ENCODE data around the gene TBX6. TPM values are rescaled to one million over a fixed set of nuclear protein-coding genes. Genes with fewer than 3 reads are reported as not detected.

The TBX6 gene
- total RNA-seq, 1 experiment from 2014 or later: not detected

DNA sequence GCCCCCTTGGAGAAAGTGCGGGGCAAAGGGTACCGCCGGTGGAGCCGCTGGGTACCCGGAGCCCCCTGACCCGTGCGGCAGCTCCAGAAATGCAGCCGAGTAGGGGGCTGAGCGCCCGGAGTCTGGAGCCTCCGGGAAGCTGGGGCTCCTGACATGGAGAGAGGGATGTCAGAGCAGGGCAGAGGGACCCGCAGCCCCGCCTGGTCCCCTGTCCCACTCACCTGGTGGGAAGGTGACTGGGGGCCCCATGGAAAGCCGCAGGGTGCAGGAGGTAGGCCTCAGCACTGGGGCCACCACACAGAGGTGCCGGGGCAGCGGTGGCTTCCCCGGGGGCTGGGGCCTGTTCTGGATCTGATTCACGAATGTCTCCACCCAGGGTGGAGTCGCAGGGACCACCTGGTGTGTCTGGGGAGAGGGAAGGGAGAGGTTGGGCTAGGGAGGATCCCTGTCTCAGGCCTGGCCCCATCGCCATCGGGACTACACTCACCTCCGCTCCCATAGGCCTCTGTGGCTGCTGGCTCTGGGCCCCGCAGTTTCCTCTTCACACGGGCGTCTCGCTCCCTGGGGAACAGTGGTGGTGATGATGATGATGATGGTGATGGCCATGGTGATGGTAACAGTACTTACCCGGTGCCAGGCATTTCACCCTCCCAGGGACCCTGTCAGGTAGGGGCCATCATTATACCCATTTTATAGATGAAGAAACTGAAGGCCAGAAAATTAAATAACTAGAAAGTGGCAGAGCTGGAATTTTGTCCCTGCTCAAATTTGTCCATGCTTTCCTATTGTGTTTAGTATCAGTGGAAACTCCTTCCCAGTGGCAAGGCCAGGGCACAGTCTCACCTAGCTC is 5.2 kb downstream of the TBX6 start:
- DNase-seq (ENCODE audit: low spot score): no peak

- DNase-seq (ENCODE audit: low spot score): no peak
Observed at GRCh38 chr16:30085820-30086219, 5.9 kb downstream of the TBX6 start.

GRCh38 chr16:30085247-30085646 is 6.5 kb downstream of the TBX6 start:
- no peak for DNase-seq (ENCODE audit: low spot score)

DNA sequence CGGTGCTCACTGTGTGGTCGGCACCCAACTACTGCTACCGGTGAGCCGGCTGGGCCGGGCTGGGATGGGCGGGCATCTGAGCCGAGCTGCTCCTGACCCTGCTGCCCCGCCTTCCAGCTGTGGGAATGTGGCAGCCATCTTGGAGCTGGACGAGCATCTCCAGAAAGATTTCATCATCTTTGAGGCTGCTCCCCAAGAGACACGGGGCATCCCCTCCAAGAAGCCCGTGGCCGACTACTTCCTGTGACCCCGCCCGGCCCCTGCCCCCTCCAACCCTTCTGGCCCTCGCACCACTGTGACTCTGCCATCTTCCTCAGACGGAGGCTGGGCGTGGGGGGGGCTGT is 6.9 kb downstream of the TBX6 start:
- DNase-seq (ENCODE audit: low spot score): no peak

GRCh38 chr16:30084096-30084815 is 7.5 kb downstream of the TBX6 start:
- no peak for DNase-seq (ENCODE audit: low spot score)

GRCh38 chr16:30083216-30084055 is 8.3 kb downstream of the TBX6 start:
- no peak for DNase-seq (ENCODE audit: low spot score)

DNA sequence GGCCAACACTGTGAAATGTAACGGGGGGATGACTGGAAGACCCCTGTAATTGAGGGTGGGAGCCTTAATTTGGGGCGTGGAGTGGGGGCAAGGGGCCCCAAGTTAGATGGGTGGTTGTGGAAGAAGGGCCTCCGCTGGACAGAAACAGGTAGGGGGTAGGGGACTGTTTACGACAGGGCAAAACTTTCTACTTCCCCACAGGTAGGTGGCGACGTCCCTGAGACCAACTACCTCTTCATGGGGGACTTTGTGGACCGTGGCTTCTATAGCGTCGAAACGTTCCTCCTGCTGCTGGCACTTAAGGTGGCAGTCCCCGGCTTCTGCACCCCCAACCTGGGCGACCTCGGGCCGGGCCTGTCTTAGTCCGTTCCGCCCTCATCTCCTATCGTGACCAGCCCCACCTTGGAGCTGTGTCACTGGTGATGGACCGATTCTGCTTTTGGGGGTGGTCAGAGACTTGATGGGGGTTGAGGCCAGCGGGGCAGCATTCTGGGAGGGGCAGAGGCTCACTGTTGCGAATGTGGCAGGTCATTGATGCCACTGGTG is 9.1 kb downstream of the TBX6 start:
- DNase-seq (ENCODE audit: low spot score): no peak

- DNase-seq (ENCODE audit: low spot score): no peak
Observed at GRCh38 chr16:30079480-30079879, 12.2 kb downstream of the TBX6 start.

GRCh38 chr16:30078744-30079143 is 13.0 kb downstream of the TBX6 start:
- DNase-seq (ENCODE audit: low spot score): no peak

DNA sequence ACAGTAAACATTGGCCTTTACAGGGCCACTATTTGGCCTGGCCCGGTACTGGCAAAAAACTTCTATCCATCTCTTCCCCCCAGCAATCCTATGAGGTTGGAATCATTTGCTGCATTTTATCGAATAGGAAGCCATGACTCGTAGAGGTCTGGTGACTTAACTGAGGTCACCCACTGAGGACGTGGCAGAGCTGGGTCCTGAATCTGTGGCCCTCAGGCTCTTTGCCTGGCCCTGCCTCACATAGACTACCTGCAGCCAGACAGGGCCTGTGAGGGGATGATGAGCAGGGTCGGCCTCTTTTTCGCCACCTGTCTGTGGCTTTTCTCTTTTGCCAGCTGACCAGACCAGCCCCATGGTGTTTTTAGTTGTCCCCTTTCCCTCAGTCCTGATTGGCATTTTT is 14.1 kb downstream of the TBX6 start:
- DNase-seq (ENCODE audit: low spot score): no peak

DNA sequence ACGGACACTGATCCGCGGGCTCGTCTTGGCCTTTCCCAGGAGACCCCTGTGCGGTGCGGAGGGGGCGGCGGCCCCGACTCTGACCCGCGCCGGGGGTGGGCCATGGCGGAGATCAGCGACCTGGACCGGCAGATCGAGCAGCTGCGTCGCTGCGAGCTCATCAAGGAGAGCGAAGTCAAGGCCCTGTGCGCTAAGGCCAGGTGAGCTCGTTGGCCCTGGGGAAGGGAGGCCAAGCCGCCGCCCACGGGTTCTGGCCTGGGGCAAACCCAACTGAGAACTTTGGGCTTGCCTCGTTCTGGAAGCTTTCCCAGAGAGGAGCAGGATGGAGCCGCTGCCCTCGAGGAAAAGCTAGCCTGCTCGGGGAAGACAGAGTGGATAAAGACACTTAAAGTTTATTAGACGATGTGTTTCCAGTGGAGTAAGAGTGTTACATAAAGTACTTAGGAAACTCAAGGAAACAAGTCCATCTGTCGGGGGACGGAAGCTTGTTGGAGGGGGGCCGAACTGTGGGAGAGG is 15.4 kb downstream of the TBX6 start:
- DNase-seq (ENCODE audit: low spot score): no peak

GRCh38 chr16:30075503-30076275 is 16.0 kb downstream of the TBX6 start, which contains the start of gene PPP4C:
Gene PPP4C (plus strand): TSS chr16:30075994. CDS start chr16:30076378, 384 bp downstream.
- peak; percentile 90 for DNase-seq (ENCODE audit: low spot score)

- DNase-seq (ENCODE audit: low spot score): no peak
Observed at GRCh38 chr16:30070490-30070889, 21.2 kb downstream of the TBX6 start.

- no peak for DNase-seq (ENCODE audit: low spot score)
Observed at GRCh38 chr16:30069611-30070462, 21.9 kb downstream of the TBX6 start.

- DNase-seq (ENCODE audit: low spot score): no peak
Observed at GRCh38 chr16:30068750-30069610, 22.7 kb downstream of the TBX6 start.

- DNase-seq (ENCODE audit: low spot score): no peak
Observed at GRCh38 chr16:30068333-30068732, 23.4 kb downstream of the TBX6 start.

- DNase-seq (ENCODE audit: low spot score): no peak
Observed at GRCh38 chr16:30067584-30067916, 24.2 kb downstream of the TBX6 start.

DNA sequence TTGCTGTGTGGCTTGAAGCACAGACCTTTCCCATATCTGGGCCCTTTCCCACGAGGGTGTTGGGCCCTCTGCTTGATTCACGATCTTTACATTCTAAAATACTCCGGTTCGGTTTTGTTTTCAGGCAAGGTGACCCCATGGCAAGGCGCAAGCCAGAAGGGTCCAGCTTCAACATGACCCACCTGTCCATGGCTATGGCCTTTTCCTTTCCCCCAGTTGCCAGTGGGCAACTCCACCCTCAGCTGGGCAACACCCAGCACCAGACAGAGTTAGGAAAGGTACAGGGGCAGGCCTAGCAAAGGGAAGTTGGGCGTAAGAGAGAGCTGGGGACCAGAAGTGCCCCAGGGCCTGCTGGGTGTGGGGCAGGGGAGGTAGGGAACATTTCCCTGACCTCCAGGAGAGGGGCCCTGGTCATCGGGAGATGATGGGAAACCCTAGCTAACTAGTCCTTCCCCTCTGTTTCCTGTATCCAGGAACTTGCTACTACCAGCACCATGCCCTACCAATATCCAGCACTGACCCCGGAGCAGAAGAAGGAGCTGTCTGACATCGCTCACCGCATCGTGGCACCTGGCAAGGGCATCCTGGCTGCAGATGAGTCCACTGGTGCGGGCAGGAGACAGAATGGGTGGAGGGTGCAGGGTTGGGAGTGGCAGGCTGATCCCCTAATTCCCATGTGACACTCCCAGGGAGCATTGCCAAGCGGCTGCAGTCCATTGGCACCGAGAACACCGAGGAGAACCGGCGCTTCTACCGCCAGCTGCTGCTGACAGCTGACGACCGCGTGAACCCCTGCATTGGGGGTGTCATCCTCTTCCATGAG is 24.8 kb downstream of the TBX6 start:
- no peak for DNase-seq (ENCODE audit: low spot score)
